H54 (cell line): ENCODE results near the gene NLRP7.
"Not testable (repeated sequence)": the region's sequence is repeated elsewhere in the genome, so short reads cannot be mapped to it uniquely, and the experiment has no call there.

Experiments
- DNase-seq: peaks from one replicate; pipeline ENCODE4 v3.0.0; 2011; ENCODE audit warnings: low spot score, mixed read lengths; ENCODE audit not compliant: insufficient read length
- FAIRE-seq: peaks from 3 replicates; lab custom pipeline; 2011; peaks lifted over from hg19 to GRCh38; lab: Jason Lieb, UNC
- POLR2A ChIP-seq: IDR thresholded peaks from 2 replicates; pipeline ENCODE4 v1.6.1; 2011; ENCODE audit warnings: low read depth, mild to moderate bottlenecking, low read length

NLRP7 gene

GRCh38 chr19:54947381-54947780, at the start of gene NLRP7:
TSS of gene NLRP7 (minus strand) at chr19:54947530.
- DNase-seq (no peak), FAIRE-seq (no peak)
- TF ChIP-seq POLR2A: no peak

GRCh38 chr19:54995561-54995960, 48.2 kb upstream of the NLRP7 start:
- FAIRE-seq (no peak), DNase-seq (no peak)
- TF ChIP-seq POLR2A: no peak

GRCh38 chr19:54989531-54989930, 42.2 kb upstream of the NLRP7 start:
- not testable (repeated sequence) for FAIRE-seq, DNase-seq

- not testable (repeated sequence) for FAIRE-seq, DNase-seq
Observed at GRCh38 chr19:54982562-54982961, 35.2 kb upstream of the NLRP7 start.

- DNase-seq: not testable (repeated sequence)
Observed at GRCh38 chr19:54973229-54974090, 26.1 kb upstream of the NLRP7 start.

GRCh38 chr19:54971446-54971845, 24.1 kb upstream of the NLRP7 start:
- not testable (repeated sequence) for DNase-seq, FAIRE-seq

More at GRCh38 chr19:54973229-54974090, 26.1 kb upstream of the NLRP7 start:
- not testable (repeated sequence) for FAIRE-seq

GRCh38 chr19:54969647-54970046, 22.3 kb upstream of the NLRP7 start:
- no peak for TF ChIP-seq POLR2A
- DNase-seq (no peak), FAIRE-seq (no peak)

GRCh38 chr19:54967611-54968010, 20.3 kb upstream of the NLRP7 start:
- TF ChIP-seq POLR2A: no peak
- no peak for FAIRE-seq
- DNase-seq: no peak

GRCh38 chr19:54965055-54965454, 17.7 kb upstream of the NLRP7 start:
- not testable (repeated sequence) for FAIRE-seq, DNase-seq

- FAIRE-seq (no peak), DNase-seq (no peak)
- no peak for TF ChIP-seq POLR2A
Observed at GRCh38 chr19:54959840-54960239, 12.5 kb upstream of the NLRP7 start.

- TF ChIP-seq POLR2A: no peak
- DNase-seq: no peak
- no peak for FAIRE-seq
Observed at GRCh38 chr19:54955376-54955775, 8.0 kb upstream of the NLRP7 start.

GRCh38 chr19:54953345-54953713, 6.0 kb upstream of the NLRP7 start:
- FAIRE-seq, DNase-seq: not testable (repeated sequence)

GRCh38 chr19:54952591-54953344, 5.4 kb upstream of the NLRP7 start:
- no peak for TF ChIP-seq POLR2A
- DNase-seq (peak; percentile 71), FAIRE-seq (no peak)

GRCh38 chr19:54950580-54950979, 3.2 kb upstream of the NLRP7 start:
- DNase-seq, FAIRE-seq: not testable (repeated sequence)

- FAIRE-seq (no peak), DNase-seq (no peak)
- no peak for TF ChIP-seq POLR2A
Observed at GRCh38 chr19:54949412-54949811, 2.1 kb upstream of the NLRP7 start.

- DNase-seq, FAIRE-seq: not testable (repeated sequence)
Observed at GRCh38 chr19:54943772-54944361, 3.5 kb downstream of the NLRP7 start.

GRCh38 chr19:54939538-54939937, 7.8 kb downstream of the NLRP7 start:
- not testable (repeated sequence) for DNase-seq, FAIRE-seq
